Mammary epithelial cell (primary cell): ENCODE data around the gene FAM193A.

Source experiments
- CTCF ChIP-seq, 2 donors: IDR thresholded peaks in 1 of 2; conservative IDR thresholded peaks in 1 of 2; 2 replicates each; pipeline ENCODE4 v1.5.1; 2011 to 2012; ENCODE audit warnings: inconsistent platforms in 2 of 2, low read length in 2 of 2, mild to moderate bottlenecking in 2 of 2, control low read depth in 1 of 2, low read depth in 1 of 2; ENCODE audit not compliant: insufficient read depth in 1 of 2; ENCODE audit errors: extremely low read depth in 1 of 2
- EZH2 ChIP-seq: IDR thresholded peaks from 2 replicates; pipeline ENCODE4 v1.6.1; 2012; ENCODE audit warnings: low read length, inconsistent platforms, borderline replicate concordance

GRCh38 chr4:2595436-2595835 is 59.0 kb downstream of the FAM193A start:
- TF ChIP-seq CTCF (conservative IDR thresholded peaks at IDR 0.05 in 1 of 2, IDR thresholded peaks at IDR 0.05 in 1 of 2; ENCODE audit: extremely low read depth in 1 of 2, insufficient read depth in 1 of 2, low read depth in 1 of 2, low read length in 2 of 2) = no peak
- TF ChIP-seq EZH2 = no peak
